Natural killer cell (primary cell): ENCODE results near the gene CFAP54. TPM values are rescaled to one million over a fixed set of nuclear protein-coding genes. Genes with fewer than 3 reads are reported as not detected.
"Not testable (repeated sequence)": the region's sequence is repeated elsewhere in the genome, so short reads cannot be mapped to it uniquely, and the experiment has no call there.

Experiments used
- ATAC-seq, 3 donors: fragments of 150-1000 bp in 2 of 3; fragments of 200-7000 bp in 1 of 3; cut with Tn5 transposase; 1 replicate in 1 of 3; 2 replicates in 2 of 3; pipeline ENCODE4 v1.10.0; 2021; ENCODE audit warnings: mild to moderate bottlenecking in 2 of 3, moderate library complexity in 2 of 3
- DNase-seq, 2 donors: peaks; one replicate each; pipeline versions ENCODE4 v3.0.0 to v3.0.0-alpha.2; 2013 to 2021; ENCODE audit warnings: mixed read lengths in 1 of 2
- H3K27ac ChIP-seq: one replicate; pipeline ENCODE4 v1.5.1; 2013; ENCODE audit warnings: mild to moderate bottlenecking, low read length
- H3K27me3 ChIP-seq: one replicate; pipeline ENCODE4 v1.6.1; 2013; ENCODE audit warnings: low read length; ENCODE audit not compliant: control insufficient read depth, insufficient read depth
- H3K36me3 ChIP-seq: one replicate; pipeline ENCODE4 v1.6.1; 2013; ENCODE audit warnings: low read length; ENCODE audit not compliant: control insufficient read depth, insufficient read depth
- H3K4me1 ChIP-seq: one replicate; pipeline ENCODE4 v1.6.1; 2013; ENCODE audit warnings: low read length; ENCODE audit not compliant: control insufficient read depth, insufficient read depth
- H3K4me3 ChIP-seq: one replicate; pipeline ENCODE4 v1.5.1; 2013; ENCODE audit warnings: low read length
- H3K9me3 ChIP-seq: one replicate; pipeline ENCODE4 v1.6.1; 2013; ENCODE audit warnings: low read length; ENCODE audit not compliant: control insufficient read depth, insufficient read depth
- H3K27ac Mint-ChIP-seq, 2 donors: one replicate each; pipeline ENCODE4 v1.8.0; 2022; ENCODE audit warnings: mild to moderate bottlenecking in 2 of 2, mixed read lengths in 2 of 2, moderate library complexity in 1 of 2
- H3K27me3 Mint-ChIP-seq, 2 donors: one replicate each; pipeline ENCODE4 v1.8.0; 2022; ENCODE audit warnings: low read depth in 2 of 2, mixed read lengths in 2 of 2
- H3K36me3 Mint-ChIP-seq: one replicate; pipeline ENCODE4 v1.8.0; 2022; ENCODE audit warnings: mixed read lengths
- H3K4me1 Mint-ChIP-seq, 2 donors: one replicate each; pipeline ENCODE4 v1.8.0; 2022; ENCODE audit warnings: mixed read lengths in 2 of 2
- H3K4me3 Mint-ChIP-seq: one replicate; pipeline ENCODE4 v1.8.0; 2022; ENCODE audit warnings: mild to moderate bottlenecking, moderate library complexity, mixed read lengths
- H3K9me3 Mint-ChIP-seq, 2 donors: one replicate each; pipeline ENCODE4 v1.8.0; 2022; ENCODE audit warnings: mixed read lengths in 2 of 2
- CTCF ChIP-seq: fragments of 200-600 bp; IDR thresholded peaks from one replicate; pipeline ENCODE4 v1.8.0; 2022; ENCODE audit warnings: antibody characterized with exemption
- WGBS: methylation state at CpG from one replicate; pipeline ENCODE4 v1.1.7; 2013; ENCODE audit warnings: missing lambda C conversion rate; ENCODE audit not compliant: insufficient coverage; 5-methylcytosine and 5-hydroxymethylcytosine counted together
- intact Hi-C: fragments of 100-400 bp; cut with micrococcal nuclease; formaldehyde crosslinking; loops from one replicate; pipeline ENCODE4 v1.14.2; 2022
- total RNA-seq, 4 donors: library from RNA; stranded (reverse); fragments of 120-200 nt in 1 of 4; gene quantifications; one replicate each; pipeline versions ENCODE4 v1.2.3 to v1.2.4, GENCODE V29; 2013 to 2022

Gene CFAP54
- total RNA-seq, 3 donors from 2014 or later (not counting 1 experiment from before 2014, with no cell fraction given) = 0.56 to 1.5 (median 1.2) TPM

GRCh38 chr12:96587691-96588090 lies 98.3 kb downstream of the CFAP54 start:
- ATAC-seq (no peak), DNase-seq (no peak)
- no peak for TF ChIP-seq CTCF
- H3K27me3 ChIP-seq = no peaks in the 10 kb centered on the region
- Mint-ChIP-seq H3K27me3 (peaks cover 13 to 30% of the 10 kb centered on the region in 2 donors), H3K4me1 (peaks cover 0 to 5% of the 10 kb centered on the region in 2 donors), H3K27ac (no peak overlapping the region), H3K4me3 (no peak overlapping the region), H3K9me3 (no peaks in the 10 kb centered on the region), H3K36me3 (no peaks in the 10 kb centered on the region)
- WGBS = 84% methylated on average over 2 of the region's 2 CpGs
- no peaks in the 10 kb centered on the region for H3K9me3 ChIP-seq
- intact Hi-C loops = no loop called here
- no peak overlapping the region for H3K4me3 ChIP-seq
- no peaks in the 10 kb centered on the region for H3K36me3 ChIP-seq
- no peak overlapping the region for H3K27ac ChIP-seq
- H3K4me1 ChIP-seq = no peaks in the 10 kb centered on the region

- no peak for TF ChIP-seq CTCF
- Histone ChIP-seq H3K27me3 (no peaks in the 10 kb centered on the region), H3K4me1 (no peaks in the 10 kb centered on the region), H3K36me3 (no peaks in the 10 kb centered on the region), H3K27ac (no peak overlapping the region), H3K4me3 (no peak overlapping the region), H3K9me3 (no peaks in the 10 kb centered on the region)
- no peak overlapping the region for H3K27ac Mint-ChIP-seq
- intact Hi-C loops = no loop called here
- H3K9me3 Mint-ChIP-seq = no peaks in the 10 kb centered on the region
- peaks cover 29 to 31% of the 10 kb centered on the region in 2 donors for H3K27me3 Mint-ChIP-seq
- no peak for DNase-seq
- H3K36me3 Mint-ChIP-seq = no peaks in the 10 kb centered on the region
- 60% methylated on average over 3 of the region's 4 CpGs for WGBS
- H3K4me1 Mint-ChIP-seq = peaks cover 0 to 5% of the 10 kb centered on the region in 2 donors
- no peak for ATAC-seq
- H3K4me3 Mint-ChIP-seq = no peak overlapping the region
These were observed 101.6 kb downstream of the CFAP54 start for GRCh38 chr12:96590970-96591369.

DNA sequence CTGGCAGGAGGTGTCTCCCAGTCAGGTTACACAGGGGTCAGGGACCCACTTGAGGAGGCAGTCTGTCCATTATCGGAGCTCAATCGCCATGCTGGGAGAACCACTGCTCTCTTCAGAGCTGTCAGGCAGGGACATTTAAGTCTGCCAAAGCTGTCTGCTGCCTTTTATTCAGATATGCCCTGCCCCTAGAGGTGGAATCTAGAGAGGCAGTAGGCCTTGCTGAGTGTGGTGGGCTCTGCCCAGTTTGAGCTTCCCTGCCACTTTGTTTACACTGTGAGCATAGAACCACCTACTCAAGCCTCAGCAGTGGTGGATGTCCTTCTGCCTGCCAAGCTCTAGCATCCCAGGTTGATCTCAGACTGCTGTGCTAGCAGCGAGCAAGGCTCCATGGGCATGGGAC lies 115.0 kb downstream of the CFAP54 start:
- H3K27me3 Mint-ChIP-seq = peaks cover 38 to 70% of the 10 kb centered on the region in 2 donors
- H3K27ac Mint-ChIP-seq, H3K36me3 Mint-ChIP-seq: not testable (repeated sequence)

DNA sequence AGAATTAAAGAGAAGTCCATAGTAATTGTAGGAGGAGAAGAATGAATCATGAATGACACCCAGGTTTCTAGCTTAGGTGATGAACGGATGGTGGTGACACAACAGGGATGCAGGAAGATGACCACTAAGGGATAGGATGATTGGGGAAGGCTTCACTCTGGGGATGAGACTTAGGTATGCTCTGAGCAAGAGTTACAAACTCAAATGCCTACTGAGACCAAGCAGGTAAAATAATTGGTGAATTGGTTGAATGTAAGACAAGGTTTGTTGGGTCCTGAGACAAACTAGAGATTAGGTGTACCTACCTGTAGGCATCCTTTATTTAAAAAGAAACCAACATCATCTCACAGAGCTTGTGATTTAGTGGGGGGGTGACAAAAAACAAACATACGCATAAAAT lies 116.3 kb downstream of the CFAP54 start:
- H3K4me3 ChIP-seq = no peak overlapping the region
- DNase-seq = no peak
- Mint-ChIP-seq H3K27ac (no peak overlapping the region), H3K9me3 (peaks cover 0 to 4% of the 10 kb centered on the region in 2 donors), H3K4me3 (no peak overlapping the region), H3K4me1 (no peaks in the 10 kb centered on the region), H3K27me3 (peaks cover 31 to 59% of the 10 kb centered on the region in 2 donors), H3K36me3 (no peaks in the 10 kb centered on the region)
- H3K27ac ChIP-seq = no peak overlapping the region
- H3K9me3 ChIP-seq = no peaks in the 10 kb centered on the region
- H3K4me1 ChIP-seq = no peaks in the 10 kb centered on the region
- 83% methylated on average over 2 of the region's 2 CpGs for WGBS
- no peak for ATAC-seq
- no peak for TF ChIP-seq CTCF
- H3K36me3 ChIP-seq = no peaks in the 10 kb centered on the region
- H3K27me3 ChIP-seq = peaks cover 2% of the 10 kb centered on the region
- intact Hi-C loops = no loop called here

More for the DNA sequence above, 115.0 kb downstream of the CFAP54 start:
- H3K4me3 Mint-ChIP-seq, H3K27ac ChIP-seq, H3K36me3 ChIP-seq, H3K4me1 Mint-ChIP-seq, H3K4me3 ChIP-seq, H3K9me3 Mint-ChIP-seq, H3K4me1 ChIP-seq, intact Hi-C loops, DNase-seq, ATAC-seq, H3K27me3 ChIP-seq, H3K9me3 ChIP-seq: not testable (repeated sequence)
- WGBS = 92% methylated on average over 3 of the region's 3 CpGs
